ENCODE measurements around the gene ITPKC. TPM values are rescaled to one million over a fixed set of nuclear protein-coding genes. Genes with fewer than 3 reads are reported as not detected.

Gene ITPKC
- total and polyA plus RNA-seq, 9 of the 15 experiments (the other 6 are each of a cell fraction or from before 2014, with no cell fraction given), result 0.08 to 9.3 (median 5.8) TPM

DNA sequence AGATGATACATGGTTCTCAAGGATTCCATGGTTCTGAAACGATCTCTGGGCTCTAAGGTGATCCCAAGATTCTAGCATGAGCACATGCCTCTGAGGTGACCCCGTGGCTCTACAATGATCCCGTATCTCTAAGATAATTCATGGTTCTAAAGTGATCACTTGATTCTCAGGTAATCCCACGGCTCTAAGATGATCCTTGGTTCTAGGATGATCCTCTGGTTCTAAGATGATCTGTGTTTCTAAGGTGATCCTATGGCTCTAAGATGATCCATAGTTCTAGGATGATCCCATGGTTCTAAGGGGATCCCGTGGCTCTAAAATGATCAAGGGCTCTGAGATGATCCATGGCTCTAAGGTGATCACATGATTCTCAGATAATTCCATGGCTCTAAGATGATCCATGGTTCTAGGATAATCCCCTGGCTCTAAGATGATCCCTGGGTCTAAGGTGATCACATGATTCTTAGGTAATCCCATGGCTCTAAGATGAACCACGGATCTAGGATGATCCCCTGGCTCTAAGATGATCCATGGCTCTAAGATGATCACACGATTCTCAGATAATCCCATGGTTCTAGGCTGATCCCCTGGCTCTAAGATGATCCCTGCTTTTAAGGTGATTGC lies 47.8 kb upstream of the ITPKC start:
- H4K20me1 ChIP-seq (replicated peaks; ENCODE audit: control insufficient read depth, insufficient read depth, low read length), result no peaks in the 10 kb centered on the region
- peaks cover 30 to 36% of the 10 kb centered on the region in 2 experiments for H3K4me1 ChIP-seq (replicated peaks in 1 of 2; ENCODE audit: control insufficient read depth in 2 of 2, insufficient read depth in 2 of 2, low read length in 2 of 2)
- intact Hi-C loops (cut with micrococcal nuclease), result no loop called here
- no peak overlapping the region for H3K4me3 ChIP-seq
- H3K4me2 ChIP-seq (ENCODE audit: insufficient read depth, low read length), result no peak overlapping the region
- H3K79me2 ChIP-seq (ENCODE audit: control insufficient read depth, insufficient read depth, low read length), result no peaks in the 10 kb centered on the region
- H3K27ac ChIP-seq (ENCODE audit: extremely low read depth, low read depth, low read length), result no peak overlapping the region
- DNase-seq (ENCODE audit: extremely low read depth in 1 of 4, low spot score in 3 of 4) (no peak), FAIRE-seq (peak; percentile 19), ATAC-seq (no peak)
- peaks cover 17% of the 10 kb centered on the region for H3K9me3 ChIP-seq (replicated peaks; ENCODE audit: control insufficient read depth, insufficient read depth, low read depth, low read length)
- ChIA-PET CTCF (ENCODE audit: low intra/inter-chr PET ratio) (no interaction called here), POLR2A (no interaction called here)
- H3K9me1 ChIP-seq (ENCODE audit: control insufficient read depth, insufficient read depth, low read length), result no peaks in the 10 kb centered on the region
- no peaks in the 10 kb centered on the region for H3K27me3 ChIP-seq (ENCODE audit: control insufficient read depth in 2 of 2, insufficient read depth in 2 of 2, low read length in 2 of 2)
- no peak overlapping the region for H2AFZ ChIP-seq (ENCODE audit: low read depth, low read length)
- 87% methylated on average over 7 of the region's 7 CpGs for WGBS (ENCODE audit: insufficient coverage, low coverage, missing lambda C conversion rate)
- H3K9ac ChIP-seq (ENCODE audit: insufficient read depth in 1 of 2, low read depth in 2 of 2, low read length in 2 of 2), result no peak overlapping the region
- in situ Hi-C loops (cut with MboI), result no loop called here
- peaks cover 74% of the 10 kb centered on the region for H3K36me3 ChIP-seq (ENCODE audit: control insufficient read depth, insufficient read depth, low read length)
- BruUV-seq (replicated peaks), result no TSS peak
- TF ChIP-seq HDAC1 (IDR thresholded peaks at IDR 0.05) (no peak), THAP7 (CRISPR knock-in tag; IDR thresholded peaks at IDR 0.05) (no peak), CBX3 (IDR thresholded peaks at IDR 0.05; ENCODE audit: borderline replicate concordance in 1 of 2, low read length in 2 of 2) (no peak), ELK1 (CRISPR knock-in tag; IDR thresholded peaks at IDR 0.05) (no peak), ESRRB (CRISPR knock-in tag; IDR thresholded peaks at IDR 0.05; ENCODE audit: borderline replicate concordance) (no peak), MTA1 (IDR thresholded peaks at IDR 0.05; ENCODE audit: borderline replicate concordance) (no peak), THAP12 (CRISPR knock-in tag; IDR thresholded peaks at IDR 0.05) (no peak), HSF4 (CRISPR knock-in tag; IDR thresholded peaks at IDR 0.05; ENCODE audit: borderline replicate concordance) (no peak), CREB3L1 (IDR thresholded peaks at IDR 0.05; ENCODE audit: borderline replicate concordance, low read depth) (peak; percentile 92; the same call in 1 of the 2 replicates), NCOA4 (IDR thresholded peaks at IDR 0.05; ENCODE audit: partially characterized antibody) (no peak)
- TF ChIP-seq, protein P1, sequence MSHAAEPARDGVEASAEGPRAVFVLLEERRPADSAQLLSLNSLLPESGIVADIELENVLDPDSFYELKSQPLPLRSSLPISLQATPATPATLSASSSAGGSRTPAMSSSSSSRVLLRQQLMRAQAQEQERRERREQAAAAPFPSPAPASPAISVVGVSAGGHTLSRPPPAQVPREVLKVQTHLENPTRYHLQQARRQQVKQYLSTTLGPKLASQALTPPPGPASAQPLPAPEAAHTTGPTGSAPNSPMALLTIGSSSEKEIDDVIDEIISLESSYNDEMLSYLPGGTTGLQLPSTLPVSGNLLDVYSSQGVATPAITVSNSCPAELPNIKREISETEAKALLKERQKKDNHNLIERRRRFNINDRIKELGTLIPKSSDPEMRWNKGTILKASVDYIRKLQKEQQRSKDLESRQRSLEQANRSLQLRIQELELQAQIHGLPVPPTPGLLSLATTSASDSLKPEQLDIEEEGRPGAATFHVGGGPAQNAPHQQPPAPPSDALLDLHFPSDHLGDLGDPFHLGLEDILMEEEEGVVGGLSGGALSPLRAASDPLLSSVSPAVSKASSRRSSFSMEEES (CRISPR knock-in tag; IDR thresholded peaks at IDR 0.05), result peak; percentile 64
- TF ChIP-seq, protein P2, sequence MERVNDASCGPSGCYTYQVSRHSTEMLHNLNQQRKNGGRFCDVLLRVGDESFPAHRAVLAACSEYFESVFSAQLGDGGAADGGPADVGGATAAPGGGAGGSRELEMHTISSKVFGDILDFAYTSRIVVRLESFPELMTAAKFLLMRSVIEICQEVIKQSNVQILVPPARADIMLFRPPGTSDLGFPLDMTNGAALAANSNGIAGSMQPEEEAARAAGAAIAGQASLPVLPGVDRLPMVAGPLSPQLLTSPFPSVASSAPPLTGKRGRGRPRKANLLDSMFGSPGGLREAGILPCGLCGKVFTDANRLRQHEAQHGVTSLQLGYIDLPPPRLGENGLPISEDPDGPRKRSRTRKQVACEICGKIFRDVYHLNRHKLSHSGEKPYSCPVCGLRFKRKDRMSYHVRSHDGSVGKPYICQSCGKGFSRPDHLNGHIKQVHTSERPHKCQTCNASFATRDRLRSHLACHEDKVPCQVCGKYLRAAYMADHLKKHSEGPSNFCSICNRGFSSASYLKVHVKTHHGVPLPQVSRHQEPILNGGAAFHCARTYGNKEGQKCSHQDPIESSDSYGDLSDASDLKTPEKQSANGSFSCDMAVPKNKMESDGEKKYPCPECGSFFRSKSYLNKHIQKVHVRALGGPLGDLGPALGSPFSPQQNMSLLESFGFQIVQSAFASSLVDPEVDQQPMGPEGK (CRISPR knock-in tag; IDR thresholded peaks at IDR 0.05; ENCODE audit: borderline replicate concordance), result no peak
